GM23338 (cell line): ENCODE measurements around the gene WHAMM. TPM values are rescaled to one million over a fixed set of nuclear protein-coding genes. Genes with fewer than 3 reads are reported as not detected.

Source experiments
- EZH2phosphoT487 ChIP-seq: fragments of 200-600 bp; sonication (generic); IDR thresholded peaks from one replicate; pipeline ENCODE4 v1.8.1; 2018; ENCODE audit warnings: antibody characterized with exemption; ENCODE audit not compliant: unreplicated experiment
- NANOG ChIP-seq: IDR thresholded peaks from 2 replicates; pipeline ENCODE4 v1.6.1; 2016; ENCODE audit warnings: antibody characterized with exemption, borderline replicate concordance
- STAT1 ChIP-seq: IDR thresholded peaks from one replicate; pipeline ENCODE4 v1.6.1; 2016; ENCODE audit warnings: antibody characterized with exemption; ENCODE audit not compliant: unreplicated experiment
- polyA plus RNA-seq: library from polyadenylated mRNA; unstranded; fragments of >200 nt; fragmentation: Nextera tagmentation; extraction: Ambion mirVana; gene quantifications from 2 replicates; pipeline ENCODE4 v1.2.1, GENCODE V29; 2016
- total RNA-seq: library from RNA; depleted of rRNA; stranded (reverse); fragments of >200 nt; shearing (Covaris generic); gene quantifications from 2 replicates; pipeline ENCODE4 v1.2.3, GENCODE V29; 2014
- TF ChIP-seq, protein P1 (sequence below): fragments of 250-450 bp; sonication (Bioruptor Pico); IDR thresholded peaks from 2 replicates; pipeline ENCODE4 v1.5.0; 2020; ENCODE audit warnings: mild to moderate bottlenecking, moderate library complexity
- TF ChIP-seq, protein P2 (sequence below): IDR thresholded peaks from 2 replicates; pipeline ENCODE4 v1.6.1; 2016; ENCODE audit warnings: antibody characterized with exemption
- TF ChIP-seq, protein P3 (sequence below): IDR thresholded peaks from one replicate; pipeline ENCODE4 v1.6.1; 2018; ENCODE audit warnings: antibody characterized with exemption; ENCODE audit not compliant: unreplicated experiment

Gene WHAMM
- total and polyA plus RNA-seq, 2 experiments from 2014 or later = 2.2 to 4.1 TPM

DNA sequence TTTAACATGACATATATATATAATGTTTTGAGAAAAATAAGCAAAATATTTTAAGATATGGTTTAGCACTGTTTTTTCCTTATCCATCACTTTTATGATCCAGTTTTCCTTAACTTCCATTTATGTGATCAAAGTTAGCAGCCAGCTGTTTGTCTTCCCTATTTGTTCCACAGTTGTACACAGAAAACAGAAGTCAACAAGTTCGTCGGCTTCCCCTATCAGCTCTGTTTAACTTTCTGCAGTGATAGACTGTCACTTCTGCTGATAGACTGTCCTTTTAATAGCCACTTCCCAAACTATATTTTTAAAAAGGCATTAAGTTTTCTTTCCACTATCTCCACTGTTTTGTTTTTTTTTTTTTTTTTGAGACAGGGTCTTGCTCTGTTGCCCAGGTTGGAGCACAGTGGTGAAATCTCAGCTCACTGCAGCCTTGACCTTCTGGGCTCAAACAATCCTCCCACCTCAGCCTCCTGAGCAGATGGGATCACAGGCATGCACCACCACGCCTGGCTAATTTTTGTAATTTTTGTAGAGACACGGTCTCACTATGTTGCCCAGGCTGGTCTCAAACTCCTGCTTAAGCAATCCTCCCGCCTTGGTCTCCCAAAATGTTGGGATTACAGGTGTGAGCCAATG, 10.8 kb upstream of the WHAMM start (continued):
- TF ChIP-seq, protein P1, sequence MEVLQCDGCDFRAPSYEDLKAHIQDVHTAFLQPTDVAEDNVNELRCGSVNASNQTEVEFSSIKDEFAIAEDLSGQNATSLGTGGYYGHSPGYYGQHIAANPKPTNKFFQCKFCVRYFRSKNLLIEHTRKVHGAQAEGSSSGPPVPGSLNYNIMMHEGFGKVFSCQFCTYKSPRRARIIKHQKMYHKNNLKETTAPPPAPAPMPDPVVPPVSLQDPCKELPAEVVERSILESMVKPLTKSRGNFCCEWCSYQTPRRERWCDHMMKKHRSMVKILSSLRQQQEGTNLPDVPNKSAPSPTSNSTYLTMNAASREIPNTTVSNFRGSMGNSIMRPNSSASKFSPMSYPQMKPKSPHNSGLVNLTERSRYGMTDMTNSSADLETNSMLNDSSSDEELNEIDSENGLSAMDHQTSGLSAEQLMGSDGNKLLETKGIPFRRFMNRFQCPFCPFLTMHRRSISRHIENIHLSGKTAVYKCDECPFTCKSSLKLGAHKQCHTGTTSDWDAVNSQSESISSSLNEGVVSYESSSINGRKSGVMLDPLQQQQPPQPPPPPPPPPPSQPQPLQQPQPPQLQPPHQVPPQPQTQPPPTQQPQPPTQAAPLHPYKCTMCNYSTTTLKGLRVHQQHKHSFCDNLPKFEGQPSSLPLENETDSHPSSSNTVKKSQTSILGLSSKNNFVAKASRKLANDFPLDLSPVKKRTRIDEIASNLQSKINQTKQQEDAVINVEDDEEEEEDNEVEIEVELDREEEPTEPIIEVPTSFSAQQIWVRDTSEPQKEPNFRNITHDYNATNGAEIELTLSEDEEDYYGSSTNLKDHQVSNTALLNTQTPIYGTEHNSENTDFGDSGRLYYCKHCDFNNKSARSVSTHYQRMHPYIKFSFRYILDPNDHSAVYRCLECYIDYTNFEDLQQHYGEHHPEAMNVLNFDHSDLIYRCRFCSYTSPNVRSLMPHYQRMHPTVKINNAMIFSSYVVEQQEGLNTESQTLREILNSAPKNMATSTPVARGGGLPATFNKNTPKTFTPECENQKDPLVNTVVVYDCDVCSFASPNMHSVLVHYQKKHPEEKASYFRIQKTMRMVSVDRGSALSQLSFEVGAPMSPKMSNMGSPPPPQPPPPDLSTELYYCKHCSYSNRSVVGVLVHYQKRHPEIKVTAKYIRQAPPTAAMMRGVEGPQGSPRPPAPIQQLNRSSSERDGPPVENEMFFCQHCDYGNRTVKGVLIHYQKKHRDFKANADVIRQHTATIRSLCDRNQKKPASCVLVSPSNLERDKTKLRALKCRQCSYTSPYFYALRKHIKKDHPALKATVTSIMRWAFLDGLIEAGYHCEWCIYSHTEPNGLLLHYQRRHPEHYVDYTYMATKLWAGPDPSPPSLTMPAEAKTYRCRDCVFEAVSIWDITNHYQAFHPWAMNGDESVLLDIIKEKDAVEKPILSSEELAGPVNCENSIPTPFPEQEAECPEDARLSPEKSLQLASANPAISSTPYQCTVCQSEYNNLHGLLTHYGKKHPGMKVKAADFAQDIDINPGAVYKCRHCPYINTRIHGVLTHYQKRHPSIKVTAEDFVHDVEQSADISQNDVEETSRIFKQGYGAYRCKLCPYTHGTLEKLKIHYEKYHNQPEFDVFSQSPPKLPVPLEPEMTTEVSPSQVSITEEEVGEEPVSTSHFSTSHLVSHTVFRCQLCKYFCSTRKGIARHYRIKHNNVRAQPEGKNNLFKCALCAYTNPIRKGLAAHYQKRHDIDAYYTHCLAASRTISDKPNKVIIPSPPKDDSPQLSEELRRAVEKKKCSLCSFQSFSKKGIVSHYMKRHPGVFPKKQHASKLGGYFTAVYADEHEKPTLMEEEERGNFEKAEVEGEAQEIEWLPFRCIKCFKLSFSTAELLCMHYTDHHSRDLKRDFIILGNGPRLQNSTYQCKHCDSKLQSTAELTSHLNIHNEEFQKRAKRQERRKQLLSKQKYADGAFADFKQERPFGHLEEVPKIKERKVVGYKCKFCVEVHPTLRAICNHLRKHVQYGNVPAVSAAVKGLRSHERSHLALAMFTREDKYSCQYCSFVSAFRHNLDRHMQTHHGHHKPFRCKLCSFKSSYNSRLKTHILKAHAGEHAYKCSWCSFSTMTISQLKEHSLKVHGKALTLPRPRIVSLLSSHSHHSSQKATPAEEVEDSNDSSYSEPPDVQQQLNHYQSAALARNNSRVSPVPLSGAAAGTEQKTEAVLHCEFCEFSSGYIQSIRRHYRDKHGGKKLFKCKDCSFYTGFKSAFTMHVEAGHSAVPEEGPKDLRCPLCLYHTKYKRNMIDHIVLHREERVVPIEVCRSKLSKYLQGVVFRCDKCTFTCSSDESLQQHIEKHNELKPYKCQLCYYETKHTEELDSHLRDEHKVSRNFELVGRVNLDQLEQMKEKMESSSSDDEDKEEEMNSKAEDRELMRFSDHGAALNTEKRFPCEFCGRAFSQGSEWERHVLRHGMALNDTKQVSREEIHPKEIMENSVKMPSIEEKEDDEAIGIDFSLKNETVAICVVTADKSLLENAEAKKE (CRISPR knock-in tag) = no peak
- TF ChIP-seq, protein P2, sequence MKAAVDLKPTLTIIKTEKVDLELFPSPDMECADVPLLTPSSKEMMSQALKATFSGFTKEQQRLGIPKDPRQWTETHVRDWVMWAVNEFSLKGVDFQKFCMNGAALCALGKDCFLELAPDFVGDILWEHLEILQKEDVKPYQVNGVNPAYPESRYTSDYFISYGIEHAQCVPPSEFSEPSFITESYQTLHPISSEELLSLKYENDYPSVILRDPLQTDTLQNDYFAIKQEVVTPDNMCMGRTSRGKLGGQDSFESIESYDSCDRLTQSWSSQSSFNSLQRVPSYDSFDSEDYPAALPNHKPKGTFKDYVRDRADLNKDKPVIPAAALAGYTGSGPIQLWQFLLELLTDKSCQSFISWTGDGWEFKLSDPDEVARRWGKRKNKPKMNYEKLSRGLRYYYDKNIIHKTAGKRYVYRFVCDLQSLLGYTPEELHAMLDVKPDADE = no peak
- TF ChIP-seq NANOG = no peak
- no peak for TF ChIP-seq STAT1
- no peak for TF ChIP-seq EZH2phosphoT487
- TF ChIP-seq, protein P3, sequence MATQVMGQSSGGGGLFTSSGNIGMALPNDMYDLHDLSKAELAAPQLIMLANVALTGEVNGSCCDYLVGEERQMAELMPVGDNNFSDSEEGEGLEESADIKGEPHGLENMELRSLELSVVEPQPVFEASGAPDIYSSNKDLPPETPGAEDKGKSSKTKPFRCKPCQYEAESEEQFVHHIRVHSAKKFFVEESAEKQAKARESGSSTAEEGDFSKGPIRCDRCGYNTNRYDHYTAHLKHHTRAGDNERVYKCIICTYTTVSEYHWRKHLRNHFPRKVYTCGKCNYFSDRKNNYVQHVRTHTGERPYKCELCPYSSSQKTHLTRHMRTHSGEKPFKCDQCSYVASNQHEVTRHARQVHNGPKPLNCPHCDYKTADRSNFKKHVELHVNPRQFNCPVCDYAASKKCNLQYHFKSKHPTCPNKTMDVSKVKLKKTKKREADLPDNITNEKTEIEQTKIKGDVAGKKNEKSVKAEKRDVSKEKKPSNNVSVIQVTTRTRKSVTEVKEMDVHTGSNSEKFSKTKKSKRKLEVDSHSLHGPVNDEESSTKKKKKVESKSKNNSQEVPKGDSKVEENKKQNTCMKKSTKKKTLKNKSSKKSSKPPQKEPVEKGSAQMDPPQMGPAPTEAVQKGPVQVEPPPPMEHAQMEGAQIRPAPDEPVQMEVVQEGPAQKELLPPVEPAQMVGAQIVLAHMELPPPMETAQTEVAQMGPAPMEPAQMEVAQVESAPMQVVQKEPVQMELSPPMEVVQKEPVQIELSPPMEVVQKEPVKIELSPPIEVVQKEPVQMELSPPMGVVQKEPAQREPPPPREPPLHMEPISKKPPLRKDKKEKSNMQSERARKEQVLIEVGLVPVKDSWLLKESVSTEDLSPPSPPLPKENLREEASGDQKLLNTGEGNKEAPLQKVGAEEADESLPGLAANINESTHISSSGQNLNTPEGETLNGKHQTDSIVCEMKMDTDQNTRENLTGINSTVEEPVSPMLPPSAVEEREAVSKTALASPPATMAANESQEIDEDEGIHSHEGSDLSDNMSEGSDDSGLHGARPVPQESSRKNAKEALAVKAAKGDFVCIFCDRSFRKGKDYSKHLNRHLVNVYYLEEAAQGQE = no peak
